Glutamatergic neuron (in vitro differentiated cells): Measurements from ENCODE around the gene ATXN1L. TPM values are rescaled to one million over a fixed set of nuclear protein-coding genes. Genes with fewer than 3 reads are reported as not detected.
A peak's percentile ranks its signal among the peaks of the same experiment; 100 is the strongest.

ENCODE experiments used
- DNase-seq: peaks from one replicate; pipeline ENCODE4 v3.0.0; 2022
- H3K27ac Mint-ChIP-seq: one replicate; pipeline ENCODE4 v1.8.0; 2020; ENCODE audit warnings: mild to moderate bottlenecking, mixed read lengths, inconsistent platforms; ENCODE audit not compliant: unreplicated experiment
- H3K27me3 Mint-ChIP-seq: one replicate; pipeline ENCODE4 v1.8.0; 2020; ENCODE audit warnings: mild to moderate bottlenecking, moderate library complexity, mixed read lengths, inconsistent platforms; ENCODE audit not compliant: unreplicated experiment
- H3K36me3 Mint-ChIP-seq: one replicate; pipeline ENCODE4 v1.8.0; 2020; ENCODE audit warnings: mild to moderate bottlenecking, mixed read lengths, inconsistent platforms; ENCODE audit not compliant: unreplicated experiment
- H3K4me1 Mint-ChIP-seq: one replicate; pipeline ENCODE4 v1.8.0; 2020; ENCODE audit warnings: mild to moderate bottlenecking, low read depth, mixed read lengths, inconsistent platforms; ENCODE audit not compliant: unreplicated experiment
- H3K4me3 Mint-ChIP-seq: one replicate; pipeline ENCODE4 v1.8.0; 2020; ENCODE audit warnings: mild to moderate bottlenecking, mixed read lengths, inconsistent platforms; ENCODE audit not compliant: unreplicated experiment
- H3K9me3 Mint-ChIP-seq: one replicate; pipeline ENCODE4 v1.8.0; 2020; ENCODE audit warnings: mild to moderate bottlenecking, moderate library complexity, mixed read lengths, inconsistent platforms; ENCODE audit not compliant: unreplicated experiment
- long read RNA-seq: library from polyadenylated mRNA; unstranded; transcript quantifications from one replicate; pipeline ENCODE4 v2.0.0, GENCODE V29; 2020; ENCODE audit not compliant: unreplicated experiment
- total RNA-seq: library from RNA; stranded (reverse); fragmentation: NEBNext Ultra II Directional; extraction: Animal tissue kit (Norgen Biotek cat#: 25700); gene quantifications from one replicate; pipeline ENCODE4 v1.2.1, GENCODE V29; 2021; ENCODE audit not compliant: unreplicated experiment
- TF ChIP-seq, protein P1 (sequence below): fragments of 200-600 bp; sonication (generic); IDR thresholded peaks from one replicate; pipeline ENCODE4 v1.5.0; 2021; ENCODE audit not compliant: partially characterized antibody, unreplicated experiment

ATXN1L gene
- 27.6 TPM for total RNA-seq
- long read RNA-seq, partial matches to known transcripts, result 0 of 1 reads
- long read RNA-seq, other reads (novel, unspliced or antisense), result 0 of 1 reads

GRCh38 chr16:71845639-71846430, at the start of gene ATXN1L:
TSS of gene ATXN1L (plus strand) at chr16:71845976. CDS start at chr16:71849741, 3,765 bp downstream.
- Mint-ChIP-seq H3K27ac (peak within 1 kb of the TSS; percentile 88), H3K4me1 (peaks cover 7% of the 10 kb centered on the region), H3K36me3 (no peaks in the 10 kb centered on the region), H3K9me3 (peaks cover 3% of the 10 kb centered on the region), H3K4me3 (peak within 1 kb of the TSS; percentile 93), H3K27me3 (peaks cover 2% of the 10 kb centered on the region)
- DNase-seq, result peak; percentile 92
- TF ChIP-seq, protein P1, sequence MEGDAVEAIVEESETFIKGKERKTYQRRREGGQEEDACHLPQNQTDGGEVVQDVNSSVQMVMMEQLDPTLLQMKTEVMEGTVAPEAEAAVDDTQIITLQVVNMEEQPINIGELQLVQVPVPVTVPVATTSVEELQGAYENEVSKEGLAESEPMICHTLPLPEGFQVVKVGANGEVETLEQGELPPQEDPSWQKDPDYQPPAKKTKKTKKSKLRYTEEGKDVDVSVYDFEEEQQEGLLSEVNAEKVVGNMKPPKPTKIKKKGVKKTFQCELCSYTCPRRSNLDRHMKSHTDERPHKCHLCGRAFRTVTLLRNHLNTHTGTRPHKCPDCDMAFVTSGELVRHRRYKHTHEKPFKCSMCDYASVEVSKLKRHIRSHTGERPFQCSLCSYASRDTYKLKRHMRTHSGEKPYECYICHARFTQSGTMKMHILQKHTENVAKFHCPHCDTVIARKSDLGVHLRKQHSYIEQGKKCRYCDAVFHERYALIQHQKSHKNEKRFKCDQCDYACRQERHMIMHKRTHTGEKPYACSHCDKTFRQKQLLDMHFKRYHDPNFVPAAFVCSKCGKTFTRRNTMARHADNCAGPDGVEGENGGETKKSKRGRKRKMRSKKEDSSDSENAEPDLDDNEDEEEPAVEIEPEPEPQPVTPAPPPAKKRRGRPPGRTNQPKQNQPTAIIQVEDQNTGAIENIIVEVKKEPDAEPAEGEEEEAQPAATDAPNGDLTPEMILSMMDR, result no peak

DNA sequence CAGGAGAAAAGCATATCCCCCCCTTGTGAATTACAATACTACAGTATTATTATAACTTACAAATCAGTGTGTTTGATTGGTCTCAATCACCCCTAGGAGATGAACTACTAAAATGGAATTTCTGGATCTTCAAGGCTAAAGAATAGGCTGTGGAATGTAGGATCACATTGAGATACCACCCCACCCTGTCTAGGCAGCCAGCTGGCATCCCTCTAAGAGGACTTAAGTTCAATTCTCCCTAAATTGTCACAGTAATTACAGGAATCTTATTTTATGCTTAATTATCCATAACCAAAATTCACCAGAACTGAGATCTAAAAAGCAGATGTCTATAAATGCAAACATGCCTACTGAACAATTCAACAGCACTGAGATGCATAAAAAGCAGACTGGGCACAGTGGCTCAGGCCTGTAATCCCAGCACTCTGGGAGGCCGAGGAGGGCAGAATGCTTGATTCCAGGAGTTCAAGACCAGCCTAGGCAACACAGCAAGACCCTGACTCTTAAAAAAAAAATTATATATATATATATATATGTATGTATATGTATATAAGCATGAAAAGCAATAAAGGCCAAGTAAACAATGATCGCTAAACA, 49.2 kb upstream of the ATXN1L start:
- DNase-seq, result no peak
- TF ChIP-seq, protein P1, result no peak
- Mint-ChIP-seq H3K27me3 (peaks cover 2% of the 10 kb centered on the region), H3K4me3 (no peak overlapping the region), H3K4me1 (peaks cover 3% of the 10 kb centered on the region), H3K27ac (no peak overlapping the region), H3K36me3 (no peaks in the 10 kb centered on the region), H3K9me3 (no peaks in the 10 kb centered on the region)

DNA sequence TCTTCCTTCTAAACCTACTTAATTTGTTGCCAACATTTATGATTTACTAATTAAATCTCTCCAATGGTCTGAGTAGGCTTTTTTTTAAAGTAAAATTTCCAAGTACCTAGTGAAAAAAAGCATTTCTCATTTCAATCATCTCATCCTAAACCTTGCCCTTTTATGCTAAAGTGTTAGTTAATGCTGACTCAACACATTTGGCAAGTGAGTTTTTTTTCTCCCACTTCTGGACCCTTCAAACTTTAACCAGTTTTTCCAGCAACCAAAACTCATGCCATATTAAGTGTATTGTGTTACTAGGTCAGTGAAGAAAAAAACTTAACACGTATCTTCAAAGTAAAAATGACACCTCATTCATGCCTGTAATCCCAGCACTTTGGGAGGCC, 42.5 kb upstream of the ATXN1L start:
- no peak for DNase-seq
- peaks cover 4% of the 10 kb centered on the region for H3K9me3 Mint-ChIP-seq
- H3K4me1 Mint-ChIP-seq, result peaks cover 4% of the 10 kb centered on the region
- TF ChIP-seq, protein P1, result no peak
- H3K27me3 Mint-ChIP-seq, result peaks cover 3% of the 10 kb centered on the region
- H3K36me3 Mint-ChIP-seq, result no peaks in the 10 kb centered on the region
- H3K27ac Mint-ChIP-seq, result no peak overlapping the region
- H3K4me3 Mint-ChIP-seq, result no peak overlapping the region

- no peak for DNase-seq
- TF ChIP-seq, protein P1, result no peak
- H3K36me3 Mint-ChIP-seq, result no peaks in the 10 kb centered on the region
- peaks cover 5% of the 10 kb centered on the region for H3K4me1 Mint-ChIP-seq
- peak overlapping the region; percentile 94 for H3K27ac Mint-ChIP-seq
- peak overlapping the region; percentile 99 for H3K4me3 Mint-ChIP-seq
- H3K9me3 Mint-ChIP-seq, result peaks cover 4% of the 10 kb centered on the region
- peaks cover 8% of the 10 kb centered on the region for H3K27me3 Mint-ChIP-seq
Observed at GRCh38 chr16:71807905-71808592, 37.7 kb upstream of the ATXN1L start.
